HG03439 (cell line): ENCODE results near the gene TNNI3K.
"Not testable (repeated sequence)": the region's sequence is repeated elsewhere in the genome, so short reads cannot be mapped to it uniquely, and the experiment has no call there.

Experiments used
- ATAC-seq: cut with Tn5 transposase; IDR thresholded peaks from one replicate; pipeline ENCODE4 v1.9.1; 2021; ENCODE audit warnings: mild to moderate bottlenecking, moderate library complexity; ENCODE audit not compliant: unreplicated experiment

Gene TNNI3K

GRCh38 chr1:74235153-74235552, at the start of gene TNNI3K:
TSS of gene TNNI3K (plus strand) at chr1:74235387. CDS start at chr1:74235452, 65 bp downstream.
- ATAC-seq: no peak

GRCh38 chr1:74193908-74194307, 41.3 kb upstream of the TNNI3K start:
- no peak for ATAC-seq

- ATAC-seq: no peak
Observed at GRCh38 chr1:74195339-74195738, 39.8 kb upstream of the TNNI3K start.

- peak; percentile 2 for ATAC-seq
Observed at GRCh38 chr1:74197255-74197654, 37.9 kb upstream of the TNNI3K start.

- peak; percentile 98 for ATAC-seq
Observed at GRCh38 chr1:74197657-74198552, 37.3 kb upstream of the TNNI3K start, which contains the start of the genes FPGT and LRRIQ3. TSS of gene FPGT (plus strand) at chr1:74198242. CDS start at chr1:74198279, 37 bp downstream. TSS of gene LRRIQ3 (minus strand) at chr1:74198176. CDS start at chr1:74183684, 14,492 bp downstream.

DNA sequence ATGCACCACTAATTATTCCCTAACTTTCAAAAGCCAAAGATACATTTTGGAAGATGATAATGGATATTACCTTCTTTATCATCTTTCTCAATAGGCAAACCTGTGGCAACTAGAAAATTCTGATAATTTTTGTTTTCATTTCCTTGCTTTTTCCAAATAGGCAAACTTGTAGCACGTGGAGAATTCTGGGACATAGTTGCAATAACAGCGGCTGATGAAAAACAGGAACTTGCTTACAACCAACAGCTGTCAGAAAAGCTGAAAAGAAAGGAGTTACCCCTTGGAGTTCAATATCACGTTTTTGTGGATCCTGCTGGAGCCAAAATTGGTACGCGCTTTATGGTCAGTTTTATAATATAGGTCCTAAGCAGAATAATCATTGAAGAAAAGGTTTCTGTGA, 35.7 kb upstream of the TNNI3K start:
- no peak for ATAC-seq

- ATAC-seq: no peak
Observed at GRCh38 chr1:74205266-74205665, 29.9 kb upstream of the TNNI3K start.

DNA sequence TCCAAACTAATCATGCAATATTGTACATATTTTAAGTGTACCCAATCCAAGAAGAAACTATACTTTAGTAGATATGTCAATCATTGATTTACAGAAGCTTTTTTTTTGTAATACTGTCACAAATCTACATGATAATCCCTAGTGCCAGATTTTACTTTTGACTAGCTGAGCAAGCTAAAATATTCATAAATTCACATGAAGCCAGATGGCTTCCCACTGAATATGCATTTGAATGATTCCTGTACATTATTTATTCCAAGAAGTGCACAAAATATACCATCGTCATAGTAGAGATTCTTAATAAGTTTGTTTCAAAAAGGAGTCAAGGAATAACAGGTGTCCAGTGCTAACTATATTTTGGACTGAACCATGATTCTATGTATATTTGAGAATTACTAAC, 20.0 kb upstream of the TNNI3K start:
- no peak for ATAC-seq

DNA sequence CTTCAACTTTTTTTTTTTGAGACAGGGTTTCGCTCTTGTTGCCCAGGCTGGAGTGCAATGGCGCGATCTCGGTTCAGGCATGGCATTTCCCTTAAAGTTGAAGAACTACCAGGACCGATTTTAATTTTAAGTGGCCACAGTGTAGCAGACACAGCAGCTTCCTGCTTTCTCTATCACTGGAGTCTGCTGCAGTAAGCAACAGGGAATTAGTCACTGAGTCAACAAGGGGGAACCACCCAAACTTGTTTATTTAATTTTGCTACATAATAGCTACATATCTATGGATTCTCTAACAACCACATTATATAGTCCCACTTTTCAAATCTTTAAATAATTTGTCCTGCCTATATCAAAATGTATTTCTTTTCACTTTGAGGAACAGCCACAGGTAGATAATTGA, 12.5 kb upstream of the TNNI3K start:
- no peak for ATAC-seq

GRCh38 chr1:74223453-74223852, 11.7 kb upstream of the TNNI3K start:
- no peak for ATAC-seq

- no peak for ATAC-seq
Observed at GRCh38 chr1:74236440-74236839, 1.3 kb downstream of the TNNI3K start.

DNA sequence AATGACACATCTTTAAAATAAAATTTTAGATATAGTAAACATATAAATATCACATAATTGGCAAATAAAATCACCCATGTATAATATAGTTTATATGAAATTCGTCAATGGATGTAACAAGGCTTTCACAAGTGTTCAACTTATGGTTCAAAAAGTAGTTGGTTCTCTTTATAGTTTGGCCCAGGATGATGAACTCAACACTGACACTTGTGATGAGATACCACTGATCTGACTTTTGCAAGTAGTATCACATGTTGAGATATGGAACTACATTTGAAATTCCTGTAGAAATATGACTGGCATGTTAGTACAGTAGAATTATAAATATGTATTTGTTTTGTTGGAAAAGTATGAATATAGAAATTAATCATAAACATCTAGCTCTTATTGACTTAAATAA, 1.8 kb downstream of the TNNI3K start:
- no peak for ATAC-seq

- ATAC-seq: no peak
Observed at GRCh38 chr1:74237787-74238186, 2.6 kb downstream of the TNNI3K start.

GRCh38 chr1:74245168-74245772, 10.1 kb downstream of the TNNI3K start:
- no peak for ATAC-seq

- ATAC-seq: no peak
Observed at GRCh38 chr1:74246315-74246714, 11.1 kb downstream of the TNNI3K start.

DNA sequence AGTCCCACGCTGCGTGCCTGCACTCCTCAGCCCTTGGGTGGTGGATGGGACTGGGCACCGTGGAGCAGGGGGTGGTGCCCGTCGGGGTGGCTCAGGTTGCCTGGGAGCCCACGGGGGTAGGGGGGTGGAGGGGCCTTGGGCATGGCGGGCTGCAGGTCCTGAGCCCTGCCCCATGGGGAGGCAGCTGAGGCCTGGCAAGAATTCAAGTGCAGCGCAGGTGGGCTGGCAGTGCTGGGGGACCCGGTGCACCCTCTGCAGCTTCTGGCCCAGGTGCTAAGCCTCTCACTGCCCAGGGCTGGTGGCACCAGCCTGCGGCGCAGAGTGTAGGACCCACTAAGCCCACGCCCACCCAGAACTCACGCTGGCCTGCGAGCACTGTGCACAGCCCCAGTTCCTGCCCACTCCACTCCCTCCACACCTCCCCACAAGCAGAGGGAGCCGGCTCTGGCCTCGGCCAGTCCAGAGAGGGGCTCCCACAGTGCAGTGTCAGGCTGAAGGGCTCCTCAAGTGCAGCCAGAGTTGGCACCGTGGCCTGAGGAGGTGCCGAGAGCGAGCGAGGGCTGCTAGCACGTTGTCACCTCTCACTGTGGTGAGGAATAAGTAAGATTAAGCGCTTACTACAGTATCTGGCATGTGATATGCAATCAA, 12.8 kb downstream of the TNNI3K start:
- ATAC-seq: no peak

DNA sequence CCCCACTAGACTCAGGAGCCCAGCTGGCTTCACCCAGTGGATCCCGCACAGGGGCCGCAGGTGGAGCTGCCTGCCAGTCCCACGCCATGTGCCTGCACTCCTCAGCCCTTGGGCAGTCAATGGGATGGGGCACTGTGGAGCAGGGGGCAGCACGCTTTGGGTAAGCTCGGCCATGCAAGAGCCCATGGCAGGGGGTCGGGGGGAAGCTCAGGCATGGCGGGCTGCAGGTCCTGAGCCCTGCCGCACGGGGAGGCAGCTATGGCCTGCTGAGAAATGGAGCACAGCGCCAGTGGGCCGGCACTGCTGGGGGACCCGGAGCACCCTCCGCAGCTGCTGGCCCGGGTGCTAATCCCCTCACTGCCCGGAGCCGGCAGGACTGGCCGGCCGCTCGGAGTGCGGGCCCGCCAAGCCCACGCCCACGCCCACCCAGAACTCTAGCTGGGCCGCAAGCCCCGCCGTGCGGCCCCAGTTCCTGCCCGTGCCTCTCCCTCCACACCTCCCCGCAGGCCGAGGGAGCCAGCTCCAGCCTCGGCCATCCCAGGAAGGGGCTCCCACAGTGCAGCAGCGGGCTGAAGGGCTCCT, 18.1 kb downstream of the TNNI3K start:
- ATAC-seq: not testable (repeated sequence)

DNA sequence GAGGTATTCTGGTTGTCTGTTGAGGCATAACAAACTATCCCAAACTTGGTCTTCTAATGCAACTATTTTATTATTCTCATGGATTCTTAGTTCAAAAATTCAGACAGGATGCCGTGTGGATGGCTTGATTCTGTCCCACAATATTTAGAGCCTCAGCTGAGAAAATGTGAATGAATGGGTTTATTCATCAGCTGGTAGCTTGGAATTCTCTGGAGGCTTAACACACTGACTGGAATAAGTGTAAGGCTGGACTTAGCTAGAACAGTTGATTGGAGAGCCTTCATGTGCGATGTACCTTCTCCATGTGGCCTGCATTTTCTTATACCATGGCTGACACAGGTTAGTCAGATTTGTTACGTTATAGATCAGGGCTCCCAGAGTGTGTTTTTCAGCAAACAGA, 30.8 kb downstream of the TNNI3K start:
- no peak for ATAC-seq

DNA sequence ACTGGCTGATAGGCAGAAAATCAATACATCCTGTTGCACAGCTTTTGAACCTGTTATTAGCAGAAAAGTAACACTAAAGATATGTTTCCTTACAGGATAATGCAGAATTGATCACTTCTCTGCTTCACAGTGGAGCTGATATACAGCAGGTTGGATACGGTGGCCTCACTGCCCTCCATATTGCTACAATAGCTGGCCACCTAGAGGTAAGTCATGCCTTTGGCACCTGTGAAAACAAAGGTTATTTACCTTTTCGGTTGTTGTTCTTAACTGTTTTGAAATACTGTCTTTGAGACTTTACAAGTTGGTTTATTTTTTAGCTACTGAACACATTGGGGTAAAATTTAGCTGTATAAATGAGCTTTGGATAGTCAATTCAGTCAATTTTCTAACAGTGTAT, 36.3 kb downstream of the TNNI3K start:
- ATAC-seq: no peak

GRCh38 chr1:74280642-74281396, 45.6 kb downstream of the TNNI3K start:
- no peak for ATAC-seq

DNA sequence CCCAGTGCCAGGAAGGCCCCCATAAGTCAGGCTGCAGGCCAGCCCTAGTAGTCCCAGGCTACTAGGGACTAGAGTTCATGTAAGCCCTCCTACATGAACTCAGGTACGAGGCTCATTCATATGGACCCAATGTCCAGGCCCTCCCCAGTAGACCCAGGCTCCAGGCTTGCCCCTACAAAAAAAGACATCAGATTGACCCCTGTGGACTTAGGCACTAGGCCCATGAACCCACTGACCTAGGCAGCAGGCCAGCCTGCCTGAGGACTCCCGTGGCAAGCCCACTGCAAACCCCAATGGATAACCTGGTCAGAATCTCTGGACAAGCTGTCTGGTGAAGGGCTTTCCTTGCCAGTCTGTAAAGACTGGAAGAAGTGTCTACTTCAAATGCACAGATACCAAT, 51.2 kb downstream of the TNNI3K start:
- ATAC-seq: no peak
